ENCODE results near the gene AJUBA.
"Not testable (repeated sequence)": the region's sequence is repeated elsewhere in the genome, so short reads cannot be mapped to it uniquely, and the experiment has no call there.

The AJUBA gene

DNA sequence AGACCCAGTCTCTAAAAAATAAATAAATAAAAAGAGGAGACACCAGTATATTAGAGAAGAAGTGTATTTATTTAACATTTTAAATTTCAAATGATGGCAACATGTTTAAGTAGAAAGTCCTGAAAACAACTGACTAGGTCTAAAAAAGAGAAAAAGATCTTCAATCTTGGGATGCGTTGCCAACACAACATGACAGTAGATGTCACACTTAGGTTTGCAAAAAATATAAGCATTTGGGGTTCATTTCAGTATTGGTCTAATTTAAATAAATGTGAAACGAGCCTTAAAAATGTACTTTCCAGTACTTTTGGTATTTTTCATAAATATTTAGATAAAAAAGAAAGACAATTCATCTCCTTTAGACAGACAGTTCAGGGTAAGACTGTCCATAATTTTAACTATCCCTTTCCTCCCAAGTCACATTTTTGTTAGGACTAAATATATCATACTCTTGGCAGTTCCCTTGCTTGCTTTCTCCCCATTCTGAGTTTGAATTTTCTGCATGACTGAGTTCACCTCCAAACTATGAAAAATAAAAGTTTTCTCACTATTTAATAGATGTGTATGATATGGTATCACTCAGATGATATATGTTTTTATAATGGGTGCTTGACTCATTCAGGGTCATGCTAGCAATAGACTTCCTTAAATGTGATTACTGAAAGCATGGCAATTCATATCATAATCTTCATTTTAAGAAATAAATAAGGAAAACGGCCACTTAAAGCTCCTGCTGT, 23.3 kb upstream of the AJUBA start:
- DNase-seq, result no peak

DNA sequence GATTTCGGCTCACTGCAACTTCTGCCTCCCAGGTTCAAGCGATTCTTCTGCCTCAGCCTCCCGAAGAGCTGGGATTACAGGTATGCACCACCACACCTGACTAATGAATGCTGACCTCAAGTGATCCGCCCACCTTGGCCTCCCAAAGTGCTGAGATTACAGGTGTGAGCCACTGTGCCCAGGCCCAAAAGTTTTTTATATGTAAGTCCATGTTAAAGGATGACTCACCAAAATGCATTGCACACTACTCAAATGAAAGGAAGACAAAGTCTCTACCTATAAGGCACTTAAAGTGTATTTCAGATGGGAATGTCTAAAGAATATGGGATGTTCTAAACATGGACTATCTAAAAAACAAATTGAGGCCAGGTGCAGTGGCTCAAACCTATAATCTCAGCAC, 21.9 kb upstream of the AJUBA start:
- not testable (repeated sequence) for DNase-seq

DNA sequence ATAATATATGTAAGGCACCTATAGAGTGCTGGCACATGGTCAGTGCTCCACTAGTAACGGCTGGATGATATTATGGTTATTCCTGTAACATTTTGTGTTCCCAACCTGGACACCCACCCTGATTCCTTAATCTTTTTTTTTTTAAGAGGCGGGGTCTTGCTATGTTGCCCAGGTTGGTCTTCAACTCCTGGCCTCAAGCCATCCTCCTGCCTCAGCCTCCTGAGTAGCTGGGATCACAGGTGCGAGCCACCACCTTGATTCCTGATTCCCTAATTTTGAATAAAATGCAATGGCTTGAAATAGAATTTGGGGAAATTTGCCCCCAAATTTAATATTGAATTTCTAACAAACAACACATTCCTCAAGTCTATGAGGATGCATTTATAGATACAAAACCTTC, 20.2 kb upstream of the AJUBA start:
- DNase-seq, result no peak

DNA sequence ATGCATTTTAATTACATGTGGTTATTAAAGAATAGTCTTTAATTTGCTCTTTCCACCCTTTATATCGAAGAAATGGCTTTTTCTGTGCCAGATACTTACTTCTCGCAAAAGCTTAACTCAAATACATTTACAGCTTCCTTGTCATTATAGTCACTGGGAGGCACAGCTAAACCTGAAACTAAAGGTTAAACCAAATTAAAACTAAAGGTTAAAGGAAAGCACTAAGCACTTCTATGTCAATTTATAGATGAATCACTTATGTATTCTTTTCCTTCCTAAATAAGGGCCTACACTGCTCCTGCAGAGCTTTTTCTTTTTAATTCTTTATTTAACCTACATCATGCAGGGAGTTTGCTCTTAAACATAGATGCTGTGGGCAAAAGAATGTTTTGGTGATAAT, 18.5 kb upstream of the AJUBA start:
- DNase-seq, result no peak

DNA sequence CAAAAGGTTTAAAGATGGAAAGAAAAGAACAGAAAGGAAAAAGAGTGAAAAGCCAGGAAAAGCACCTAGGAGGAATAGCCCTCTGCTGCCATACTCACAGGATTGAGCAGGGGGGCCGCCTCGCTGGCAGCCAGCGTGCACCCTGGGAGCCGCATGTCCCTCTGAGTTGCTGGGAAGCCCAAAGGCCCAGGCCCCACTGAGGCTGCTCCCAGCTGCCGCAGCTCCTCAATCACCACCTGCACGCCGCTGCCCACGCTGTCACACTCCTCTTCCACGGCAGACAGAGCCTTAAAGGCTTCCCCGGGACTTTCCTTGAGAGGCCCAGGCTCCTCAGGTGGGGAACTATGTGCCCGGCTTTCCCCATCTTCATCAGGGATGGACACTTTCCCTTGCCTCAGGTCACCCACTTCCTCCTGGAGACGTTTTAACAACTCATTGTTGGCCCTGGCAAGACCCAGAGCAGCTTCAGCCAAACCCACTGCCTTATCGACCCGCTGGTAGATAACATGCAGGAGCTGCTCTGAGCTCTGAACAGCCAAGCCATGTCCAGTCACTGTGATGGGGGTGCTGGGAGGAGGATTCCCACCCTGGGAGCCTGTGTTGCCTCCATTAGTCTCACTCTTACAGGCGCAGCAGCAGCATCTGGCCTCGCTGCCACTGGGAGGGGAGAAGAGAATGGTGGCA, 16.1 kb upstream of the AJUBA start:
- no peak for DNase-seq

DNA sequence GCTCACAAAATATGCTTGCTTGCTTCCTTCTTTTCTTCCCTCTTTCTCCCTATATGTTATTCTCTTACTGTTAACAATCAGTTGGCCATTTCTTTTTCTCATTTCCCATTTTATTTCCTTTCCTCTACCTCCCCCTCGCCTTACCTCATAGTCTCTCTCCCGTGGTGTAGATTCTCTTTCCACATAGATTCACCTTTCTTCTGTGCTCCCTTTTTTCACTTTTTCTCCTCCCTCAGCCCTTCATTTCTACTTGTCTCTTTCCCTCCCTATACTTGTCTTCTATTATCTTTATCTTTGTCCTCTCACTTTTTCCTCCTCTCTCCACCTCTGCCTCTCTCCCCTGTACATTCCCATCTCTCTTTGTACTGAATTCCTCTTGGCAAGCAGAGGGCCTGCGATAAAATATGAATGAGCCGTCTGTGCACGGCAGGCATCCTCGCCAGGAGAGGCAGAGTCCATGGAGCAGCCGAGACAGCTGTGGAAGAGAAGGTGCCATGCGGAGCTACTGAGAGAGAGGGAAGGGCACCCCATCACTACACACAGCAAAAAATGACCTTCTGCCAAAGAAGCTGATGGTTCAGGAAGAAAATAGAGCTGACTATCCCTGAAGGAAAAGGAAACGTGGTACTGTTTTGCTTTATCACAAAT, 15.4 kb upstream of the AJUBA start:
- no peak for DNase-seq

DNA sequence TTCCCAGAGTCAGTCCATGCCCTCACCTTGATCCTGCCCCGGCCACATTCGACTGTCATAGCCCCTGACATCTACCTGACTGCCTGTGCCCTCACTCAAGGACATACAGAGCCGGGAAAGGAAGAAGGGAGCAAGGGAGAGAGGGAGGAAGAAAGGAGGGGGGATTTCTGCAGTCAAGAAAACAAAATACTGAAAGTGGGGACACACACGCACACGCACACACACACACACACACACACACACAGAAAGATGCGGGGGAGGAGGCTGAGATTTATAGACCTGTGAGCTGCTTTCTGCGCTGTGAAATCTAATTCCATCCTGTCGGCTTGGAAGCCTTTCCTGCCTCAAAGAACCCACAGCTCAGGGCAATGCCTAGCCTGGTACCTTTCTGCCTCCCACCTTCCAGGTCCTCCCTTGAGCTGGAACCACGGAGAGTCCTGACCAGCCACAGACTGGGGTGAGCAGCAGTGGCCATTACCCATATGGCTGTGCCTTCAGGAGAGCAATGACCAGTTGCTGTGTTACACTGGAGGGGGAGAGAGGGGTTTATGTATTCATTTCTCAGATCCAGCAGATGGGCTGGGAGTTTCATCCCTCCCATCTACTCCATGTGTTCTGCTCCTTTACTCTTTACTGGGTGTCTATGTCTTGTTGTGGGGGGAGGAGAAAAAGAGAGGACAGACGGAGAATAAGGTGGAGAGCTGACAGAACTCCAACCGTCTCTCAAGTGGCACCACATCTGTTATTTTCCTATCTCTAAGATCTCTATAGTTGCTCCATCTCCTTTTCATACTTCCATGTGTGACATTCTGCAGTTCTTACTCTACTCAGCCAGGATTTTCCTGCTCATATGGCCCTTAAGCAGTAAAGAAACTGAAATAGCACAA, 14.7 kb upstream of the AJUBA start:
- no peak for DNase-seq

DNA sequence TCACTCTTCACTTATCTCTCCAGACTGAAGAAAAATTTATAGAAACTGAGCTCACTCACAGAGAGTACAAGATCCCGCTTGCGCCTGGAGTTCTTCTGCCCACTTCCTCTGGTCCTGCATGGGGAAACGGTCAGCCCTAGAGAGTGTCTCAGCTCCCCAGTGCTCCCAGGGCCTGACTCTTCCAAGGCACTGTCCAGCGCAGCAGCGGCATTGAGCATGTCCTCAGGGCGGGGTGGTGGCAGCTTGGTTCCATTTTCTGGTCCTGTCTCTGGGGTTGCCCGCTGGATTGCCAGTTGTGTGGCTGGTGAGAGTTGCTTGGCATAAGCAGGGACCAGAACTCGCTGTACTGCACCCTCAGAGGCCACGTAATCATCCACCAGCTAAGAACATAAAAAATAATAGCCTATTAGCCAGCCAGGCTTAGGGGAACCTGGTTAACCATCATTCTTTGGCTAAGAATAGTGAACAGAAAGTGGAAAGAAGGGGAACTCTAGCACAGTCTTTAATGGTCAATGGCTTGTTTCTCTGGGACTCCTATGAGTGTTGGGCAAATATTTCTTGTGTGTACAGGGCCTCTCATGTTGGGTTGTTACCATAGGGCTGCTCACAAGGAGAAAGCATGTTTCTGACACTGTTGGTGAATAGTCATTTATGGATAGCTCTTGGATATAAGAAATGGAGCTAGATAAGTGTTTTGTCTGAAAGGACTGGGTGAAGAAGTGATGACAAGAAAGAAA, 13.7 kb upstream of the AJUBA start:
- DNase-seq, result no peak

DNA sequence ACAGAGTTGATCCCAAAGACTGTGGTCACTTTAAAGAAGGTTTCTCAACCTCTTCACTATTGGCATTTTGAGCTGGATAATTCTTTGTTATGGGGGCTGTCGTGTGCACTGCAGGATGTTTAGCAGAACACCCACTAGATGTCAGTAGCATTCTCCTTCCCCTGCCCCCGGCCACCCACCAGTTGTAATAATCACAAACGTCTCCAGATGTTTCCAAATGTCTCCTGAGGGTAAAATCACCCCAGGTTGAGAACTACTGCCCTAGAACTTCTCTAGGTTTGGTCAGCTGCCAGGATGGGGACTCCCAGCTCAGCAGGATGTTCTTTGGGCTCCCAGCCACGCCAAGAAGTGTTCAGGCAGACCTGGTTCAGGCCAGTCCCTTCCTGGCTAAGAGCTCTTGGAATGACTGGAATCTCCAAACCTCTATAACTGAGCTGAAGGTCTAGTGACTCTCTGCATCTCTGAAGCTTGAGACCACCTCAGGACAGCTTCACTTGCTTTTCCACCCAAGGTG, 12.5 kb upstream of the AJUBA start:
- peak; percentile 20 for DNase-seq

DNA sequence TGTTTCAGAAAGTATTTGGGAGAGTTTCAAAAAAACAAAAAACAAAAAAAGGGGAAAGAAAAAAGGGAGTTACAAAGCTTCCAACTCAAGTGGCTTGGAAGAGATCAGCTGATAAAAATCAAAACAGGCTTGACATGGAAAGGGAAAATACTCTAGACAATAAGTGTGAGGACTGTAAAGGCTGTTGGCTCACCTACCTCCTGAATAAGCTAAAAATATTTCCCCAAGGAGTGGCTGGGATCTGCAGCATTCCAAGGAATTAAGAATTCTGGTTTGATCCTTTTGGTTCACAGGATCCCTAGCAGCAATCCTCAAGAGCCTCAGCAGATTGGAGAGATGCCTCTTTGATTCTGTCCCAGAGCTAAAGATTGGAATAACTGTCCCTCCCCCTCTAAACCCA, 11.2 kb upstream of the AJUBA start:
- DNase-seq, result no peak

DNA sequence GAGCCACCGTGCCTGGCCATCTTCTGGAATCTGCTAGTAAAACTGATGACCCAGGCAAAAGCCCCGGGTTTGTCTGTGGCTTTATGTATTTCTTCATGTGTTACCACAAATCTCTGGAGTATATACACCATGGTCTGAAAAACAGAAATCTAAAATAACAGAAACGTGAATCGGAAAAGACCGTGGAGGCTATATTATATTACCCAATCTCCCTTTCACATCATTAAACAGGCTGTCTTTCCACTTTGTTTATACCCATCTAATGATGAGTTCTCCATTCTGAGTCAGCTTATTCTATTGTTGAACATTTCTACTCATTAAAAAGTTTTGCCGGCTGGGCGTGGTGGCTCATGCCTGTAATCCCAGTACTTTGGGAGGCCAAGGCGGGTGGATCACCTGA, 9.5 kb upstream of the AJUBA start:
- no peak for DNase-seq

DNA sequence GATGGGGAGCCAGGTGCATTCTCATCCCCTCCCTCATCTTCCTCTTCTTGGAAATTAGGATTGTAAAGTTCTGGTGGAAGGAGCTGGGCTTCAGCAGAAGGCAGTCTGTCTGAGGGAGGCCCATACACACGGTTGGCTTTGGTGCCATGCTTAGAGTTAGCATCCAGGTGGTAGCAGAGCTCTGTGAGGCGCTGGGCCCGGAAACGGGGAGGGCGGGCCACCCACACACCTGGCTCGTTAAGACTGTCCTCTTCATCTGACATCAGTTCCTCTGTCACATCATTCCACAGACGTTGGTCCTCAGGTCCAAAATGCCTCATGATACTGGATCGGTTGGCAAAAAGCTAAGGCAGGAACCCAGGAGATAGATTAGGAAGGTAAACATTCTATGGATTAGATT, 4.9 kb upstream of the AJUBA start:
- no peak for DNase-seq

DNA sequence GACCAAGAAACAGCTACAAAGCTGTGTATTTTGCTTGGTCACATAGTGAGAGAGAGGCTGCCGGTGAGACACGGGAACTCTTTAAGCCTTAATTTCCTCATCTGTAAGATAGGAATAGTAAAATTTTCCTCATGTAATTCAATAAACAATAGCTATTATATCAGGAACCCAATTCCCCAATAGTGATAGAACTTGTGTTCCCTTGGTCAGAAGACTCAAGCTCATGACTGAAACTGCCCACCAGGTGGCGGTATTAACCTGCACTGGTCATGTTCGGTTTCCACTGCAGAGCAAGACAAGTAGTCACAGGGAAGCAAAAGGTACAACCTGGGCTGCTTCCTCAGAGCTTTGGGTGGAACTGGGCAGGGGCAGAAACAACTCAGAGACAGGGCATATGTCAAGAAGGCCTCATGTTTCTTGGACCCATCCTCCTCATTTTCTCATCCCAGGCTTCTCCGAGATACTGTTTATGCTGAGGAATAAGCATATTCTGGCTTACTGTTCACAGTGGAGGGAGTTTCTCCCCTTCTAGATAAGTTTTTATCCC, 4.2 kb upstream of the AJUBA start:
- peak; percentile 85 for DNase-seq

DNA sequence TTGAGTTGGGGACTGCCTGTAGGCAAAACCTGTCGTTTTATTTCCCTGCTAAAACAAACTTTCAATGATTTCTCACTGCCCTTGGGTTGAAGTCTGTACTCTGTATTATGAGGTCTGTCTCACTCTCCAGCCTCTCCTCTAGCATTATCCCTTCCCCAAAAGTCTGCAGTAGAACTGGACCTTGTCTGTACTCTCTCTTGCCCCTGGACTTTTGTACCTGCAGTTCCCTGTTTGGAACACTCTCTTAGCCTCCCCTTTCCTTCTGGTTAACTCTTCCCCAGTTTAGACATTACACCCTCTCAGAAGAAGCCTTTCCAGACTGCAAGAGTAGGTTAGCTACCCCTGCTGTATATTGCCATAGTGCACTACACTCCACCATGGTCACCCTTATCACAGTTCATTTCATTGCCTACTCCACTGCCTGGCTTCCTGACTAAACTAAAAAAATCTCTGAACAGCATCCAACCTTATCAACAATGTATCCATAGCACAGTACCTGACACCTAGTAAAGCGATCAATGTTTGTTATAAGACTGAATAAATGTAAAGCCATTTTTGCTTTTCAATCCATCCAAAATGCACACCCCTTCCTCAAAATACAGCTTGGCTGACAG, 3.6 kb upstream of the AJUBA start:
- DNase-seq, result no peak

DNA sequence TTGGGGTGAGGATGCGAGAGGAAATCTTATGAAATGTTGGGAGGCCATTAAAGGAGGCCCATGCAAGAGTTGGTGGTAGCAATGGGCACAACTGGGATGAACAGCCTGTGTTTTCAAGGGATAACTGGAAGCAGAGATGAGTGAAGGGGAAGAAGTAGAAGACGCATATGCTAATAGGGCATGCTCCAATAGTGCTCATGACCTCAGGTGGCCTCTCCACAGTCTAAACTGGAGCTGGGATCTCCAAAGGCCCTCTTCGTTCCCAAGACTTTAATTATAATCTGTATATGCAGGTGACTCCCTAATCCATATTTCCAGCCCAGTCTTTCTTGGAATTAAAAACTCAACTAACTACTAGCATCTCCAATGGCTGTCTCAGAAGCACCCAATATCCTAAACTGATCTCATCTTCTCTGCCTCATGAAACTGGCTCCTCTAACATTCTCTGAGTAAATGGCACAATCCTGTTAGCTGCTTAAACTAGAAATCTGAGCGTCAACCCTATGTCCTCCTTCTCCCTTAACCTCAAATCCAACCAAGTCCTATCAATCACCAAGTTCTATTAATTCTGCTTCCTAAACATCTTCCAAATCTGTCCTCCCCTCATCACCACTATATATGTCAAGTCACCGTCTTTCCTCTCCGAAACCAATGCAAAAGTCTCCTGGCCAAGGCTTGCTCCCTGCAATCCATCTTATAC, 2.8 kb upstream of the AJUBA start:
- DNase-seq, result no peak

DNA sequence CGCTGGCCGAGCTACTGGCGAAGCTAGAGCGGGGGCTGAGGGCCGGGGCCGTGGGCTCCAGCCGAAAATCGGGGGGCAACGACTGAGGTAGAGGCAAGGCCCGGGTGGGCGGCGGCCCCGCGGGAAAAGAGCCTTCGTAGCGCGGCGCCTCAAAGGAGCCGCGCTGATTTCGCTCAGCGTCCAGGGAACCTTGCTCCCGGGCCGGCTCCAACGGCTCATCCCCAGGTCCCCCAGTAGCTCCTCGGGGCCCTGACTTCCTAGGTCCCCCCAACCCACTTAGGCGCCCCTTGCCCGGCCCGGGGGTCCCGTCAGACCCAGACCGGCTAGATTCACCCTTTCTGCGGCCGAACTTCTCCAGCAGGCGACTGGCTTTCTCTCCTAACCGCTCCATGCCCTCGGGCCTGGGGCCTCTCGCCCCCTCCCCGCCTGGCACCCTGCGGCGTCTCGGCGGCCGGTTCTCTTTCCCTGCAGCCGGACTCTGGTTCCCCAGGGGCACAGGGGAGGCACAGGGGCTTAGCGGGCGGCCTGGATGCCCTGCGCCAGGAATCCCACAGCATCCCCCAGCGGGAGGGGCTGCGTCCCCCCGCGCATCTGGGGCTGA, 375 bp downstream of the AJUBA start:
- no peak for DNase-seq

DNA sequence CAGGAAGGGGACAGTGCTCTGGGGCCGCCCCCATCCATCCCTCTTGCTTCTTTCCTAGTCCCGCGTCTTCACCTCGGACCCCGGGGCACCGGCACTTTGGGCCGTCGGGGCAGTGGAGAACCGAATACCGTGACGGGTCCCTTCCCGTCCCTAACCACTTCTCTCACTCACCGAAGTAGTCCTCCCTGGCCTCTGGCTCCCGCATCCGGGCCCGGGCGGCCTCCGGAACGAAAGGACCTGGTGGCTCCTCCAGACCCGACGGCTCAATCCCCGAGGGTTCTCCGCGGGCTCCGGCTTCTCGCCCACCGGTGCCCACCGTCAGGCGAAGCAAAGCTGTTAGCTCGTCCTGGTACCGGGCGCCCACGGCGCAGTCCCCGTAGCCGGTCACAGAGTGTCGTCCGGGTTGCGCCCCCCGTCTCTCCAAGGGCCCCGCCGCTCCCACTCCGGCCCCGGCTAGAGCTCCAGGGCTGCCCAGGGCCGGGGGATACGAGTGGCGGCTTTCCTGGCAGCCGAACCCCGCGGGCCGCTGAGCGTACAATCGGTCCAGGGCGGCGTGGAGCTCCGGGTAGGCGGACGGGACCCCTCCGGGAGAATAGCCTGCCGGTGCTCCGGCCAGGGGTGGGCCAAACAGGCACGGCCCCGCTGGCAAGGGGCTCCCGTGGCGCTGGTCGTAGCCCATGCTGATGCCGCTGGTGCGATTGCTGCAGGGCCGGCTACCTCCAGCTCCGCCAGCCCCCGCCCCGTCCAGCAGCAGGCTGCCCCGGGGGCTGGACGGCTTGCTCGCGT, 1.1 kb downstream of the AJUBA start:
- DNase-seq, result no peak

DNA sequence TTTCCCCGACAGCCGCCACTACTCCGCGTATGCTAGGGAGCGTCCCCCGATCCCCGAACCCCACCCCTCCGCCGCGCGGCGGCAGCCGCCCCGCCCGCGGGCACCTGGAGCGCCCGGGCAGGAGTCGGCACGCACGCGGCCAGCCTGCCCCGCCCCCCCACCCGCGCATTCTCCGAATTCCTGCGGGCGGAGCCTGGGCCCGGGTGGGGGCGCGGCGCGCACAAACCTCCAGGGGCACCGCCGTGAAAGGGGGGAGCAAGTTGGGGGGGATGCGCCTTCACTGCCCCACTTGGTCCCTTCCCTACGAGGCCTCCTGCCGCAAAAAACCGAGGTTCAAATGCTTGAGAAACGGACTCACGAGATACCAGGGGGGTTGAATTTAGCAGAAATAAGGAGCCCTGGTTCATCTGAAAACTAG, 1.7 kb downstream of the AJUBA start:
- DNase-seq, result no peak

DNA sequence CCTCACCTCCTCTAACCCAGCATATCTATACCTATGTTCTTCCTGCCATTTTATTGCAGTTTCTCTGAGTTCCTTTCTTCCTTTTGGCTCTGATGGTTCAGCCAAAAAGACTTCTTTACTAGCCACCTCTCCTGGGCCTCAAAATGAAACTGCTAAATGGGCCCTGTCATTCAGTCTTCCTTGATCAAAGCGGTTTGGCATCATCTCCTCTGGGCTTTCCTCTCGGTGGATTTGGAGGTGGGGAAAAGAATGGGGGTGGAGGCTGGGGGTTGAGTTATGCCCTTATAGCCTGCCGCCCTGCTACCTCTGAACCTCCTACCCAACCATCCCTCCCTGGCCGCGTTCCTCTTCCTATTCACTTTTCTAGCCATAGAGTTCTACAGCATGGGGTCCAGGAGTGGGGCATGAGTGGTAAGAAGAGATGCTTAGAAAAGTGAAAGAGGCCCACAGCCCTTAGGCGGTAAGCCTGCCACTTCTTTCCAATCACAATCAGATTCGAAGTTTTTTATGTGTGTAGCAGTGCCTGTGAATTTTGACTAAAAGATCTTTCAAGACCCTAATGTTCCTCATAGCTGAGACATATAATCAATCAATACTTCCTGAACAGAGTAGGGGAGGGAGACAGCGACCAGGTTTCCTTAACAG, 2.5 kb downstream of the AJUBA start:
- DNase-seq, result no peak
